GM12878 (cell line): ENCODE measurements around the gene ALOXE3. TPM values are rescaled to one million over a fixed set of nuclear protein-coding genes. Genes with fewer than 3 reads are reported as not detected.
A peak's percentile ranks its signal among the peaks of the same experiment; 100 is the strongest.

ENCODE experiments used
- BCL11A ChIP-seq: IDR thresholded peaks from 2 replicates; pipeline ENCODE4 v1.6.1; 2011; ENCODE audit warnings: low read depth, low read length
- CBX5 ChIP-seq: sonication (generic); IDR thresholded peaks from 2 replicates; pipeline ENCODE4 v1.6.1; 2016; ENCODE audit warnings: low read depth, moderate library complexity, mild to moderate bottlenecking, inconsistent platforms
- CHD2 ChIP-seq: IDR thresholded peaks from 2 replicates; pipeline ENCODE4 v1.6.1; 2011; ENCODE audit warnings: low read depth, low read length, improper control_type of control experiment, borderline replicate concordance
- DPF2 ChIP-seq: fragments of 450-650 bp; IDR thresholded peaks from 2 replicates; pipeline ENCODE4 v1.6.1; 2017; ENCODE audit warnings: mild to moderate bottlenecking
- GATAD2B ChIP-seq: fragments of 450-650 bp; conservative IDR thresholded peaks from 2 replicates; pipeline ENCODE4 v1.6.1; 2017; ENCODE audit warnings: low read depth, mild to moderate bottlenecking, moderate library complexity
- IKZF1 ChIP-seq: fragments of 450-650 bp; conservative IDR thresholded peaks from 2 replicates; pipeline ENCODE4 v1.6.1; 2017; ENCODE audit warnings: antibody characterized with exemption, mild to moderate bottlenecking
- KLF5 ChIP-seq: fragments of 450-650 bp; IDR thresholded peaks from 2 replicates; pipeline ENCODE4 v1.6.1; 2014; ENCODE audit warnings: mild to moderate bottlenecking; ENCODE audit not compliant: partially characterized antibody
- MEF2B ChIP-seq: fragments of 450-650 bp; IDR thresholded peaks from 2 replicates; pipeline ENCODE4 v1.6.1; 2018; ENCODE audit warnings: mild to moderate bottlenecking, moderate library complexity; ENCODE audit not compliant: partially characterized antibody, poor library complexity, severe bottlenecking
- MTA2 ChIP-seq: fragments of 450-650 bp; IDR thresholded peaks from 2 replicates; pipeline ENCODE4 v1.6.1; 2016; ENCODE audit warnings: low read depth, mild to moderate bottlenecking, moderate library complexity
- POU2F2 ChIP-seq: IDR thresholded peaks from 3 replicates; pipeline ENCODE4 v1.6.1; 2011; ENCODE audit warnings: low read depth, mild to moderate bottlenecking, low read length, borderline replicate concordance
- RCOR1 ChIP-seq: conservative IDR thresholded peaks from 2 replicates; pipeline ENCODE4 v1.6.1; 2012; ENCODE audit warnings: low read depth, low read length, improper control_type of control experiment
- SIN3A ChIP-seq: IDR thresholded peaks from 2 replicates; pipeline ENCODE4 v1.6.1; 2012; ENCODE audit warnings: low read depth, low read length, improper control_type of control experiment
- SMARCA5 ChIP-seq: fragments of 450-650 bp; IDR thresholded peaks from 2 replicates; pipeline ENCODE4 v1.6.1; 2017; ENCODE audit warnings: mild to moderate bottlenecking
- SRF ChIP-seq, 2 experiments: IDR thresholded peaks; 2 replicates each; pipeline ENCODE4 v1.6.1; 2011; ENCODE audit warnings: low read depth in 2 of 2, low read length in 2 of 2, mild to moderate bottlenecking in 1 of 2, moderate library complexity in 1 of 2
- STAT3 ChIP-seq: IDR thresholded peaks from 2 replicates; pipeline ENCODE4 v1.6.1; 2011; ENCODE audit warnings: low read depth, low read length, improper control_type of control experiment
- TARDBP ChIP-seq: IDR thresholded peaks from 2 replicates; pipeline ENCODE4 v1.6.1; 2016; ENCODE audit warnings: borderline replicate concordance
- TCF12 ChIP-seq: IDR thresholded peaks from 2 replicates; pipeline ENCODE4 v1.6.1; 2011; ENCODE audit warnings: low read depth, mild to moderate bottlenecking, low read length
- TCF7 ChIP-seq: IDR thresholded peaks from 2 replicates; pipeline ENCODE4 v1.6.1; 2014; ENCODE audit warnings: antibody characterized with exemption, borderline replicate concordance
- ZNF384 ChIP-seq: IDR thresholded peaks from 2 replicates; pipeline ENCODE4 v1.6.1; 2012; ENCODE audit warnings: low read depth, mild to moderate bottlenecking, low read length, improper control_type of control experiment, borderline replicate concordance
- ZSCAN29 ChIP-seq: fragments of 450-650 bp; IDR thresholded peaks from 2 replicates; pipeline ENCODE4 v1.6.1; 2017; ENCODE audit warnings: mild to moderate bottlenecking, moderate library complexity
- polyA plus RNA-seq, 11 experiments: library from polyadenylated mRNA; depleted of rRNA in 4 of 11; unstranded in 6 of 11; stranded (reverse) in 5 of 11; fragments of >200 nt; fragmentation: Nextera tagmentation in 4 of 11; fragmentation: Illumina TruSeq in 1 of 11; extraction: Ambion mirVana in 4 of 11; extraction: Trizol in 1 of 11; gene quantifications; 1 replicate in 1 of 11; 2 replicates in 10 of 11; pipeline versions ENCODE4 v1.2.1 to v1.2.3, GENCODE V29; 2011 to 2016; ENCODE audit warnings: inconsistent platforms in 2 of 11, missing spikeins in 2 of 11, low read depth in 1 of 11
- total RNA-seq, 4 experiments: library from RNA; depleted of rRNA in 3 of 4; stranded (reverse); fragments of >200 nt in 3 of 4; fragmentation: Illumina TruSeq in 1 of 4; extraction: Trizol in 1 of 4; gene quantifications; 2 replicates each; pipeline versions ENCODE4 v1.2.1 to v1.2.3, GENCODE V29; 2013 to 2021
- TF ChIP-seq, protein P1 (sequence below): fragments of 450-650 bp; IDR thresholded peaks from 2 replicates; pipeline ENCODE4 v1.6.1; 2017; ENCODE audit warnings: low read depth, mild to moderate bottlenecking, moderate library complexity
- TF ChIP-seq, protein P2 (sequence below): fragments of 450-650 bp; IDR thresholded peaks from 2 replicates; pipeline ENCODE4 v1.6.1; 2016; ENCODE audit warnings: mild to moderate bottlenecking
- TF ChIP-seq, protein P3 (sequence below): fragments of 450-650 bp; formaldehyde crosslinking; IDR thresholded peaks from 2 replicates; pipeline ENCODE4 v1.5.0; 2022; ENCODE audit warnings: mild to moderate bottlenecking, missing genetic modification characterization
- TF ChIP-seq, protein P4 (sequence below): fragments of 150-350 bp; IDR thresholded peaks from 2 replicates; pipeline ENCODE4 v1.6.1; 2014; ENCODE audit warnings: mild to moderate bottlenecking, low read depth, low read length

ALOXE3 gene
- total and polyA plus RNA-seq, 10 of the 15 experiments (the other 5 are each of a cell fraction or from before 2014, with no cell fraction given) = 0.04 TPM; not detected in 9

DNA sequence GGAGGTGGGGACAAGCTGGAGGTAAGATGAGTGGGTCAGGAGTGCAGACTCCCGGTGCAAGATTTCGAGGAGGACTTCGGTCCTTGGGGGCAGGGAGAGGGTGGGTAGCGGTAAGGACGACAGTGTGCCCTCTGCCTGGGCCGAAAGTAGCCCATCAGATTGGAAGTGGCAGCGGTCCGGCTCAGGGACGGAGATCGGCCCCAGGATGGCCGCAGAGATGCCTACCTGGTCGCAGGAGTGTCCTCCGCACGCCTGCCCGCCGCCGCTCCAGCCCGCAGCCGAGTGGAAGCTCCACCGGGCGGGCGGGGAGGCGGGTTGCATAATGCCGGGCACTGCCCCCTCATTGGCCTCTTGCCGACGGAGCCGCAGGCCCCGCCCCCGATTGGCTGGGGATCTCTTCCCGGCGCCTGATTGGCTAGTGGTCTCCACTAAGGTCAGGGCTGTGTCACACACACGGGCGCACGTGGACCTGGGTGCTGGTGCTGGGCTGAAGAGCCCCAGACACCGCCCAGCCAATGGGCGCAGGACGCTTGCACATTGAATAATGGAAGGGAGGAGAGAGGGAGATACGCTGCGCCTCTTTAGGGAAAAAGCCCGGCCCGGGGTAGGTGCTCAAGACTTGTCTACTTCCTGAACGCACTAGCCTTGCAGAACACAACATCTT lies 33.9 kb upstream of the ALOXE3 start, which contains the start of gene PER1 (continued):
- no peak for TF ChIP-seq KLF5
- no peak for TF ChIP-seq TCF12
- TF ChIP-seq CBX5 = no peak
- TF ChIP-seq, protein P1, sequence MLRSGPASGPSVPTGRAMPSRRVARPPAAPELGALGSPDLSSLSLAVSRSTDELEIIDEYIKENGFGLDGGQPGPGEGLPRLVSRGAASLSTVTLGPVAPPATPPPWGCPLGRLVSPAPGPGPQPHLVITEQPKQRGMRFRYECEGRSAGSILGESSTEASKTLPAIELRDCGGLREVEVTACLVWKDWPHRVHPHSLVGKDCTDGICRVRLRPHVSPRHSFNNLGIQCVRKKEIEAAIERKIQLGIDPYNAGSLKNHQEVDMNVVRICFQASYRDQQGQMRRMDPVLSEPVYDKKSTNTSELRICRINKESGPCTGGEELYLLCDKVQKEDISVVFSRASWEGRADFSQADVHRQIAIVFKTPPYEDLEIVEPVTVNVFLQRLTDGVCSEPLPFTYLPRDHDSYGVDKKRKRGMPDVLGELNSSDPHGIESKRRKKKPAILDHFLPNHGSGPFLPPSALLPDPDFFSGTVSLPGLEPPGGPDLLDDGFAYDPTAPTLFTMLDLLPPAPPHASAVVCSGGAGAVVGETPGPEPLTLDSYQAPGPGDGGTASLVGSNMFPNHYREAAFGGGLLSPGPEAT = no peak
- TF ChIP-seq ZNF384 = no peak
- no peak for TF ChIP-seq BCL11A
- no peak for TF ChIP-seq MTA2
- TF ChIP-seq TCF7 = no peak
- peak; percentile 66 for TF ChIP-seq MEF2B
- no peak for TF ChIP-seq SMARCA5
- TF ChIP-seq SRF (IDR thresholded peaks at IDR 0.05; ENCODE audit: low read depth in 2 of 2, low read length in 2 of 2) = no peak
- TF ChIP-seq ZSCAN29 = no peak
- TF ChIP-seq RCOR1 = no peak
- TF ChIP-seq GATAD2B = 0 out of 2 replicates have a peak, but pooled peaks have one; percentile 7
- TF ChIP-seq, protein P2, sequence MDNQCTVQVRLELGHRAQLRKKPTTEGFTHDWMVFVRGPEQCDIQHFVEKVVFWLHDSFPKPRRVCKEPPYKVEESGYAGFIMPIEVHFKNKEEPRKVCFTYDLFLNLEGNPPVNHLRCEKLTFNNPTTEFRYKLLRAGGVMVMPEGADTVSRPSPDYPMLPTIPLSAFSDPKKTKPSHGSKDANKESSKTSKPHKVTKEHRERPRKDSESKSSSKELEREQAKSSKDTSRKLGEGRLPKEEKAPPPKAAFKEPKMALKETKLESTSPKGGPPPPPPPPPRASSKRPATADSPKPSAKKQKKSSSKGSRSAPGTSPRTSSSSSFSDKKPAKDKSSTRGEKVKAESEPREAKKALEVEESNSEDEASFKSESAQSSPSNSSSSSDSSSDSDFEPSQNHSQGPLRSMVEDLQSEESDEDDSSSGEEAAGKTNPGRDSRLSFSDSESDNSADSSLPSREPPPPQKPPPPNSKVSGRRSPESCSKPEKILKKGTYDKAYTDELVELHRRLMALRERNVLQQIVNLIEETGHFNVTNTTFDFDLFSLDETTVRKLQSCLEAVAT = no peak
- TF ChIP-seq, protein P3, sequence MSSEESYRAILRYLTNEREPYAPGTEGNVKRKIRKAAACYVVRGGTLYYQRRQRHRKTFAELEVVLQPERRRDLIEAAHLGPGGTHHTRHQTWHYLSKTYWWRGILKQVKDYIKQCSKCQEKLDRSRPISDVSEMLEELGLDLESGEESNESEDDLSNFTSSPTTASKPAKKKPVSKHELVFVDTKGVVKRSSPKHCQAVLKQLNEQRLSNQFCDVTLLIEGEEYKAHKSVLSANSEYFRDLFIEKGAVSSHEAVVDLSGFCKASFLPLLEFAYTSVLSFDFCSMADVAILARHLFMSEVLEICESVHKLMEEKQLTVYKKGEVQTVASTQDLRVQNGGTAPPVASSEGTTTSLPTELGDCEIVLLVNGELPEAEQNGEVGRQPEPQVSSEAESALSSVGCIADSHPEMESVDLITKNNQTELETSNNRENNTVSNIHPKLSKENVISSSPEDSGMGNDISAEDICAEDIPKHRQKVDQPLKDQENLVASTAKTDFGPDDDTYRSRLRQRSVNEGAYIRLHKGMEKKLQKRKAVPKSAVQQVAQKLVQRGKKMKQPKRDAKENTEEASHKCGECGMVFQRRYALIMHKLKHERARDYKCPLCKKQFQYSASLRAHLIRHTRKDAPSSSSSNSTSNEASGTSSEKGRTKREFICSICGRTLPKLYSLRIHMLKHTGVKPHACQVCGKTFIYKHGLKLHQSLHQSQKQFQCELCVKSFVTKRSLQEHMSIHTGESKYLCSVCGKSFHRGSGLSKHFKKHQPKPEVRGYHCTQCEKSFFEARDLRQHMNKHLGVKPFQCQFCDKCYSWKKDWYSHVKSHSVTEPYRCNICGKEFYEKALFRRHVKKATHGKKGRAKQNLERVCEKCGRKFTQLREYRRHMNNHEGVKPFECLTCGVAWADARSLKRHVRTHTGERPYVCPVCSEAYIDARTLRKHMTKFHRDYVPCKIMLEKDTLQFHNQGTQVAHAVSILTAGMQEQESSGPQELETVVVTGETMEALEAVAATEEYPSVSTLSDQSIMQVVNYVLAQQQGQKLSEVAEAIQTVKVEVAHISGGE (CRISPR knock-in tag) = no peak
- no peak for TF ChIP-seq TARDBP
- TF ChIP-seq DPF2 = 0 out of 2 replicates have a peak, but pooled peaks have one; percentile 20
- peak; percentile 35; the same call in 1 of the 2 replicates for TF ChIP-seq IKZF1
- TF ChIP-seq, protein P4, sequence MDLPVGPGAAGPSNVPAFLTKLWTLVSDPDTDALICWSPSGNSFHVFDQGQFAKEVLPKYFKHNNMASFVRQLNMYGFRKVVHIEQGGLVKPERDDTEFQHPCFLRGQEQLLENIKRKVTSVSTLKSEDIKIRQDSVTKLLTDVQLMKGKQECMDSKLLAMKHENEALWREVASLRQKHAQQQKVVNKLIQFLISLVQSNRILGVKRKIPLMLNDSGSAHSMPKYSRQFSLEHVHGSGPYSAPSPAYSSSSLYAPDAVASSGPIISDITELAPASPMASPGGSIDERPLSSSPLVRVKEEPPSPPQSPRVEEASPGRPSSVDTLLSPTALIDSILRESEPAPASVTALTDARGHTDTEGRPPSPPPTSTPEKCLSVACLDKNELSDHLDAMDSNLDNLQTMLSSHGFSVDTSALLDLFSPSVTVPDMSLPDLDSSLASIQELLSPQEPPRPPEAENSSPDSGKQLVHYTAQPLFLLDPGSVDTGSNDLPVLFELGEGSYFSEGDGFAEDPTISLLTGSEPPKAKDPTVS = no peak
- TF ChIP-seq CHD2 = peak; percentile 39; the same call in 1 of the 2 replicates
- TF ChIP-seq STAT3 = no peak
- TF ChIP-seq SIN3A = 0 out of 2 replicates have a peak, but pooled peaks have one; percentile 21
- TF ChIP-seq POU2F2 = peak; percentile 75; the same call in 1 of the 3 replicates
